ENCODE measurements around the gene PLEKHG2. TPM values are rescaled to one million over a fixed set of nuclear protein-coding genes. Genes with fewer than 3 reads are reported as not detected.

The PLEKHG2 gene
- total and polyA plus RNA-seq, 2 donors, result 28.9 to 30.5 TPM

GRCh38 chr19:39428283-39429112 lies 16.0 kb downstream of the PLEKHG2 start:
- no peak overlapping the region for H3K27ac ChIP-seq (ENCODE audit: low read depth)
- H3K4me1 ChIP-seq (ENCODE audit: insufficient read depth), result no peaks in the 10 kb centered on the region
- H3K4me3 ChIP-seq (ENCODE audit: low read depth, low read length), result no peak overlapping the region
- 12% methylated on average over 23 of the region's 23 CpGs for WGBS
- H3K36me3 ChIP-seq (ENCODE audit: insufficient read depth), result peaks cover 4% of the 10 kb centered on the region
- DNase-seq (ENCODE audit: extremely low spot score), result peak; percentile 40

GRCh38 chr19:39430675-39431593 lies 18.5 kb downstream of the PLEKHG2 start:
- no peak overlapping the region for H3K27ac ChIP-seq (ENCODE audit: low read depth)
- H3K4me1 ChIP-seq (ENCODE audit: insufficient read depth), result no peaks in the 10 kb centered on the region
- no peak overlapping the region for H3K4me3 ChIP-seq (ENCODE audit: low read depth, low read length)
- 62% methylated on average over 25 of the region's 25 CpGs for WGBS
- DNase-seq (ENCODE audit: extremely low spot score), result no peak
- peaks cover 4% of the 10 kb centered on the region for H3K36me3 ChIP-seq (ENCODE audit: insufficient read depth)

- no peak for DNase-seq (ENCODE audit: extremely low spot score)
- Histone ChIP-seq H3K4me1 (ENCODE audit: insufficient read depth) (no peaks in the 10 kb centered on the region), H3K4me3 (ENCODE audit: low read depth, low read length) (no peak overlapping the region), H3K27ac (ENCODE audit: low read depth) (no peak overlapping the region), H3K36me3 (ENCODE audit: insufficient read depth) (peaks cover 4% of the 10 kb centered on the region)
- WGBS, result 88% methylated on average over 8 of the region's 8 CpGs
Measured at GRCh38 chr19:39432677-39433025, 20.2 kb downstream of the PLEKHG2 start.

- Histone ChIP-seq H3K4me1 (ENCODE audit: insufficient read depth) (no peaks in the 10 kb centered on the region), H3K27ac (ENCODE audit: low read depth) (no peak overlapping the region), H3K36me3 (ENCODE audit: insufficient read depth) (peaks cover 4% of the 10 kb centered on the region), H3K4me3 (ENCODE audit: low read depth, low read length) (no peak overlapping the region)
- WGBS, result 96% methylated on average over 8 of the region's 8 CpGs
- DNase-seq (ENCODE audit: extremely low spot score), result no peak
Measured at GRCh38 chr19:39433480-39434079, 21.1 kb downstream of the PLEKHG2 start.

GRCh38 chr19:39434123-39435076 lies 21.9 kb downstream of the PLEKHG2 start:
- DNase-seq (ENCODE audit: extremely low spot score), result no peak
- H3K27ac ChIP-seq (ENCODE audit: low read depth), result no peak overlapping the region
- no peaks in the 10 kb centered on the region for H3K4me1 ChIP-seq (ENCODE audit: insufficient read depth)
- H3K36me3 ChIP-seq (ENCODE audit: insufficient read depth), result peaks cover 4% of the 10 kb centered on the region
- no peak overlapping the region for H3K4me3 ChIP-seq (ENCODE audit: low read depth, low read length)
- 55% methylated on average over 10 of the region's 10 CpGs for WGBS

GRCh38 chr19:39435499-39436349 lies 23.3 kb downstream of the PLEKHG2 start, which contains the start of gene RPS16:
Gene RPS16 (minus strand): TSS chr19:39435949. CDS start chr19:39435895, 54 bp downstream.
- peak; percentile 97 for DNase-seq (ENCODE audit: extremely low spot score)
- under 1% methylated on average over 61 of the region's 61 CpGs for WGBS
- peak within 1 kb of the TSS; percentile 92 for H3K4me3 ChIP-seq (ENCODE audit: low read depth, low read length)
- H3K4me1 ChIP-seq (ENCODE audit: insufficient read depth), result no peaks in the 10 kb centered on the region
- peak within 1 kb of the TSS; percentile 66 for H3K27ac ChIP-seq (ENCODE audit: low read depth)
- H3K36me3 ChIP-seq (ENCODE audit: insufficient read depth), result peaks cover 4% of the 10 kb centered on the region

- H3K27ac ChIP-seq (ENCODE audit: low read depth), result peak overlapping the region; percentile 66
Measured at GRCh38 chr19:39436350-39436716, 23.9 kb downstream of the PLEKHG2 start.

GRCh38 chr19:39438270-39438934 lies 25.9 kb downstream of the PLEKHG2 start:
- Histone ChIP-seq H3K4me3 (ENCODE audit: low read depth, low read length) (no peak overlapping the region), H3K36me3 (ENCODE audit: insufficient read depth) (no peaks in the 10 kb centered on the region), H3K27ac (ENCODE audit: low read depth) (no peak overlapping the region), H3K4me1 (ENCODE audit: insufficient read depth) (no peaks in the 10 kb centered on the region)
- 82% methylated on average over 9 of the region's 9 CpGs for WGBS
- no peak for DNase-seq (ENCODE audit: extremely low spot score)

More at GRCh38 chr19:39436350-39436716, 23.9 kb downstream of the PLEKHG2 start:
- peak overlapping the region; percentile 34 for H3K4me3 ChIP-seq (ENCODE audit: low read depth, low read length)
- H3K4me1 ChIP-seq (ENCODE audit: insufficient read depth), result no peaks in the 10 kb centered on the region
- 0% methylated on average over 2 of the region's 2 CpGs for WGBS
- peaks cover 4% of the 10 kb centered on the region for H3K36me3 ChIP-seq (ENCODE audit: insufficient read depth)
- DNase-seq (ENCODE audit: extremely low spot score), result no peak

GRCh38 chr19:39444598-39445195 lies 32.2 kb downstream of the PLEKHG2 start:
- no peak for DNase-seq (ENCODE audit: extremely low spot score)
- Histone ChIP-seq H3K4me3 (ENCODE audit: low read depth, low read length) (peak overlapping the region; percentile 91), H3K36me3 (ENCODE audit: insufficient read depth) (no peaks in the 10 kb centered on the region), H3K4me1 (ENCODE audit: insufficient read depth) (peaks cover 5% of the 10 kb centered on the region), H3K27ac (ENCODE audit: low read depth) (peak overlapping the region; percentile 89)
- 4% methylated on average over 17 of the region's 17 CpGs for WGBS

- under 1% methylated on average over 68 of the region's 68 CpGs for WGBS
- H3K4me1 ChIP-seq (ENCODE audit: insufficient read depth), result peaks cover 5% of the 10 kb centered on the region
- peak within 1 kb of the TSS; percentile 91 for H3K4me3 ChIP-seq (ENCODE audit: low read depth, low read length)
- peak; percentile 94 for DNase-seq (ENCODE audit: extremely low spot score)
- no peaks in the 10 kb centered on the region for H3K36me3 ChIP-seq (ENCODE audit: insufficient read depth)
- H3K27ac ChIP-seq (ENCODE audit: low read depth), result peak within 1 kb of the TSS; percentile 89
Measured at GRCh38 chr19:39445196-39446111, 33.0 kb downstream of the PLEKHG2 start, which contains the start of gene SUPT5H. Gene SUPT5H (plus strand): TSS chr19:39445582. CDS start chr19:39445891, 309 bp downstream.

Data from urinary bladder (tissue), 4 donors.